ENCODE data around the gene ICE2.

The ICE2 gene

DNA sequence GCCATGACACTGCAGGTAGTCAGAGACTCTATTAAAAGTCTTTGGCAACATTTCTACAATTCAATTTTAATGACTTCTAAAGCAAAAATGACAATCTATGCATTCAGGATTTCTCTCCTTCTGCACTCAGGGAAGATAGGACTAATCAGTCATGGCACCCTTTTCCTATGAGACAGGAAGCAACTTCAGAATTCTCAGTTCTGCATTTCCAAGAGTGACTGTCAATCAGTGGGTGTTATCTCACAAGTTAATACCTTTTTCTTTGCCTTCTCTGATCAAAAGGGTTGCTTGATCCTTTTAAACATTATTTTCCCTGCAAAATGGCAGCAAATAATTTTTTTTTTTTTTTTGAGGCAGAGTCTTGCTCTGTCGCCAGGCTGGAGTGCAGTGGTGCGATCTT, 7.8 kb upstream of the ICE2 start:
- Histone ChIP-seq H3K36me3 (ENCODE audit: control insufficient read depth, insufficient read depth, low read length) (no peaks in the 10 kb centered on the region), H3K4me3 (ENCODE audit: low read depth, low read length) (no peak overlapping the region), H3K27me3 (ENCODE audit: control insufficient read depth, insufficient read depth, low read length) (no peaks in the 10 kb centered on the region), H3K27ac (ENCODE audit: low read depth, low read length) (no peak overlapping the region), H3K9ac (ENCODE audit: low read depth, low read length) (no peak overlapping the region), H3K4me1 (ENCODE audit: control insufficient read depth, insufficient read depth, low read length) (no peaks in the 10 kb centered on the region), H3K9me3 (ENCODE audit: control insufficient read depth, insufficient read depth, low read length) (no peaks in the 10 kb centered on the region)

DNA sequence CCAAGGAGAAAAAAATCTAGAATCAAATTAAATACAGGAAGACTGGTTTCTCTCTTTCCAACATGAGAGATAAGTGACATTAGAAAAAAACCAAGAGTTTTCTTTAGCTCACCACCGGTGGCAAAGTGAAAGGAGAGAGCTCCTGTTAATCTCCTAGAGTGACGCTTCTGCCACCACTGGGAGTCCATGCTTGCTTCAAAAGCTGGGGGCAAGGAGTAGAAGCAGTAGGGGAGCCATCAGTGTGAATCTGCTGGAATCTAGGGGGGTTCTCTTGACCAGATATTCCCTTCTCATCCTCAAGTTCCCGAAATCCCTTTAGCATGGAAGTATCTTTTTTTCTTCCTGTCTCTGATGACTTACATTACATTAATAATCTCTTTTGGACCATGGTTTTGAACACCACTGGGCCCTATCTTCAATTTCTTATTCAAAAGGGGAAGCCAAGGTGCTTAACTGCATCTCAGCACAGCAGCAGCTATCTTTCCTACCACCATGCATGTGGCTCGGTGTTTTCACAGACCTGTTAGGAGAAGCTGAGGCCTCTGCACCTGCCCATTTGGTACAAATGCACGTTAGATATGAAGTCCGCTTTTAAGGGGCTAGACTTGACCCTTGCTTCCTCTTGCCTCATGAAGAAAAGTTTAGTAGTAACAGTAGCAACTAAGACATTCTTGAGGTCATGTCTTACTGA, 6.6 kb upstream of the ICE2 start:
- H3K36me3 ChIP-seq (ENCODE audit: control insufficient read depth, insufficient read depth, low read length), result no peaks in the 10 kb centered on the region
- H3K4me1 ChIP-seq (ENCODE audit: control insufficient read depth, insufficient read depth, low read length), result no peaks in the 10 kb centered on the region
- H3K9me3 ChIP-seq (ENCODE audit: control insufficient read depth, insufficient read depth, low read length), result no peaks in the 10 kb centered on the region
- no peak overlapping the region for H3K4me3 ChIP-seq (ENCODE audit: low read depth, low read length)
- H3K9ac ChIP-seq (ENCODE audit: low read depth, low read length), result no peak overlapping the region
- H3K27me3 ChIP-seq (ENCODE audit: control insufficient read depth, insufficient read depth, low read length), result no peaks in the 10 kb centered on the region
- H3K27ac ChIP-seq (ENCODE audit: low read depth, low read length), result no peak overlapping the region

DNA sequence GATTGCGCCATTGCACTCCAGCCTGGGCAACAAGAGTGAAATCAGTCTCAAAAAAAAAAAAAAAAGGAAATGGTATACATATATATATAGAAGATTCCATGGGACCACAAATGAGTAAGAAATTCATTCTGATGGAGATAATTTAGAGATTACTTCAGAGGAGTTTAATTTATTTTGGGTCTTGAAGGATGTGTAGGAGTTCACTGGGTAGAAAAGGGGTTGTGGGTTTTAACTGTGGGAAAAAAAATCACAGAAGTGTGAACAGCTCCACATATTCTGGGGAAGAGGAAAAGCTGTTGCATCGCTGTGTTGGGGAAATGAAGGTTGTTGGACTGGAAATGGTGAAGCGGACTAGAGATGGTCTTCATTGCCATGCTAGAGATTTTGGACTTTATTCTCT, 4.1 kb upstream of the ICE2 start:
- no peaks in the 10 kb centered on the region for H3K36me3 ChIP-seq (ENCODE audit: control insufficient read depth, insufficient read depth, low read length)
- no peak overlapping the region for H3K4me3 ChIP-seq (ENCODE audit: low read depth, low read length)
- H3K9ac ChIP-seq (ENCODE audit: low read depth, low read length), result no peak overlapping the region
- H3K4me1 ChIP-seq (ENCODE audit: control insufficient read depth, insufficient read depth, low read length), result peaks cover 11% of the 10 kb centered on the region
- H3K27ac ChIP-seq (ENCODE audit: low read depth, low read length), result no peak overlapping the region
- H3K27me3 ChIP-seq (ENCODE audit: control insufficient read depth, insufficient read depth, low read length), result no peaks in the 10 kb centered on the region
- H3K9me3 ChIP-seq (ENCODE audit: control insufficient read depth, insufficient read depth, low read length), result no peaks in the 10 kb centered on the region

DNA sequence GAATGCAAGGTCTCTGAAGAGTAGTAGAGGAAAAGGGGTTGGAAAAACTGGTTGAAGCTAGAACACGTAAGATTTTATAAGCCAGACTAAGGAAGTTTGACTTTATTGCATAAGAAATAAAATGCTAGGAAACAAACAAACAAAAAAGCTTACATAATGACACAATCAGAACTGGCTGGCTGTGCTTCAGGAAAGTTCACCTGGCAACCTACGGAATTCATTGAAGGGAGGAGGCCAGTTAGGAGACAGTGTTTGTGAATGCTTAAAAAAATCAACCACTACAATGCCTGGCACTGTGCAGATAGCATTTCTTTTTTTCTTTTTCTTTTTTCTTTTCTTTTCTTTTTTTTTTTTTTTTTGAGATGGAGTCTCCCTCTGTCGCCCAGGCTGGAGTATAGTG, 1.9 kb upstream of the ICE2 start:
- no peaks in the 10 kb centered on the region for H3K27me3 ChIP-seq (ENCODE audit: control insufficient read depth, insufficient read depth, low read length)
- H3K4me1 ChIP-seq (ENCODE audit: control insufficient read depth, insufficient read depth, low read length), result peaks cover 29% of the 10 kb centered on the region
- no peaks in the 10 kb centered on the region for H3K9me3 ChIP-seq (ENCODE audit: control insufficient read depth, insufficient read depth, low read length)
- H3K27ac ChIP-seq (ENCODE audit: low read depth, low read length), result no peak overlapping the region
- no peak overlapping the region for H3K9ac ChIP-seq (ENCODE audit: low read depth, low read length)
- no peak overlapping the region for H3K4me3 ChIP-seq (ENCODE audit: low read depth, low read length)
- H3K36me3 ChIP-seq (ENCODE audit: control insufficient read depth, insufficient read depth, low read length), result peaks cover 16% of the 10 kb centered on the region

DNA sequence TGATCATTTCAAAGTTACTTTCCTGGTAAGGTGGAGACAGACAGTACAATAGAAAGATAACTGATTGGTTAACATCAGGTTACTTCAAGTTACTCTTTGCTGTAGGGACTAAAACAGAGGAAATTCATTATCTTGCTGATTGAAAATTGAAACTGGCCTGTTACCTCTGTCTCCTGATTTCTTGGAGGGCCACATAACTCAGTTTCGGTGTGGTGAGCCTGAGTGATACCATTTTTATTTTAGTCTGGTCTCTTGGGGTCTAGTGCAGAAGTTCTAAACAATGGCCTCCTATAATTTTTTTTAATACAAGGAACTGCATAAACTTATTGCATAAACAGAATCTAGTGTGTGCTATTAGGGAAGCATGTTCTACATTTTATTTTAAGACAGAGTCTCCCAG, 1.2 kb upstream of the ICE2 start:
- H3K9ac ChIP-seq (ENCODE audit: low read depth, low read length), result no peak overlapping the region
- no peaks in the 10 kb centered on the region for H3K27me3 ChIP-seq (ENCODE audit: control insufficient read depth, insufficient read depth, low read length)
- H3K27ac ChIP-seq (ENCODE audit: low read depth, low read length), result no peak overlapping the region
- no peaks in the 10 kb centered on the region for H3K9me3 ChIP-seq (ENCODE audit: control insufficient read depth, insufficient read depth, low read length)
- peaks cover 29% of the 10 kb centered on the region for H3K4me1 ChIP-seq (ENCODE audit: control insufficient read depth, insufficient read depth, low read length)
- peaks cover 24% of the 10 kb centered on the region for H3K36me3 ChIP-seq (ENCODE audit: control insufficient read depth, insufficient read depth, low read length)
- no peak overlapping the region for H3K4me3 ChIP-seq (ENCODE audit: low read depth, low read length)

DNA sequence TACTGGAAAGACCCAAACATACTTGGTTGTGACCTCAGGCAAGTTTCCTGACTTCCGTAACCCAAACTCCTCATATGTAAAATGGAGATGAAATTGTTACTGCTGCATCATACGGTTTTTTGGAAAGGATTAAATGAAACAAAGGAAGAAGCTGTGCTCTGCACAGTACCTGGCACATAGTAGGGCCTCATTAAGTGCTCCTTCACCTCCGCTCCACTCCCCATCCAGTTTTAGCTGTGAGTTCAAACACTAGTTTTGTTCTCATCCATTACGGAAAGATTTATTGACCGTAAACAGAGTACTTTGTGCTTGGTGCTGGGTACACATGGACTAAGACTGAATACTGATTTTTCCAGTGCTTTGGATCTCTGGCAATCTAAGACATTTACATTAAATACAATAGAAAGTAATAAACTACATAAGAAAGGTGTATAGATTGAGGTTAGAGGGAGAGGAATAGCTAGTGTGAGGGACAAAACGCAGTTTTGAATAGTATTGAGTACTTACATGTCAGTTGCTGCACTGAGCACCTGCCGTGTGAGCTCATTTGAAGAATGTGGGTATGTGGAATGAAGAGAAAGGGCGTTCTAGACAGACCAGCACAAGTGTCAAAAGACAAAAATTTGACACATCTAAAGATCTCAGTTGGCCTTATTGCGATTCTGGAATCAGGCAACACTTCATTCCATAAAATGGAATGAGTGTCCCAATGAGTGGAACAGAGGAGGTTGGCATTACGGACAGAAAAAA, 594 bp upstream of the ICE2 start:
- peak overlapping the region; percentile 96 for H3K27ac ChIP-seq (ENCODE audit: low read depth, low read length)
- peak overlapping the region; percentile 94 for H3K4me3 ChIP-seq (ENCODE audit: low read depth, low read length)
- no peaks in the 10 kb centered on the region for H3K27me3 ChIP-seq (ENCODE audit: control insufficient read depth, insufficient read depth, low read length)
- peaks cover 30% of the 10 kb centered on the region for H3K36me3 ChIP-seq (ENCODE audit: control insufficient read depth, insufficient read depth, low read length)
- peaks cover 29% of the 10 kb centered on the region for H3K4me1 ChIP-seq (ENCODE audit: control insufficient read depth, insufficient read depth, low read length)
- peak overlapping the region; percentile 97 for H3K9ac ChIP-seq (ENCODE audit: low read depth, low read length)
- H3K9me3 ChIP-seq (ENCODE audit: control insufficient read depth, insufficient read depth, low read length), result no peaks in the 10 kb centered on the region

DNA sequence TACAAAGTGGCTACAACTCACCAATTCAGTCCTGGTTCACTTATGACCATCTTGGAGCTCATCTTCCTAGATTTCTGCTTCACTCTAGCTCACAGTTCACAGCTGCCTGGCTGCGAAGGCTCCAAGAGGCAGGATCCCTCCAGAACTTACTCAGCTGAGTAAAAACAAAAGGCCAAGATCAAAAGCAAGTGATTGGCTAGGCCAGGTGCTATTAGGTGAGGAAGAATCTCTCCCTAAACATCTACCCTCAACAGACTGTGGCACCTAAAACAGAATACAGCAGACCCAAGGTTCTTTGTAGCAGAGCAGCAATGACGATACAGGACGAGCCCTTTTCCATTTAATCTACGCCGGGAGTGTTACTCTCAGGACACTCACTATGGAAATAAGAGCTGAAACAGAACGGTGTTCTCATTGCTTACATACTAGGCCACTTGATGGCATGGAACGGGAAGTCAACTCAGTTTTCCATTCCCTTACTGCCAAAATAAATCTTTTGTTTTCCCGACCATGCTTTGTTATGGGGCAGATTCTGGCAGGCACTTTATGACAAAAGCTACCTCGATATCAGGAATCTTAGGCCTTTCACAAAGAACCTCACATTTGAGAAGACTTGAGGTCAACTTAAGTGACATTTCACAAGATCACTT, 901 bp downstream of the ICE2 start:
- no peaks in the 10 kb centered on the region for H3K27me3 ChIP-seq (ENCODE audit: control insufficient read depth, insufficient read depth, low read length)
- H3K4me3 ChIP-seq (ENCODE audit: low read depth, low read length), result peak overlapping the region; percentile 94
- peaks cover 45% of the 10 kb centered on the region for H3K36me3 ChIP-seq (ENCODE audit: control insufficient read depth, insufficient read depth, low read length)
- no peaks in the 10 kb centered on the region for H3K9me3 ChIP-seq (ENCODE audit: control insufficient read depth, insufficient read depth, low read length)
- H3K27ac ChIP-seq (ENCODE audit: low read depth, low read length), result peak overlapping the region; percentile 96
- H3K4me1 ChIP-seq (ENCODE audit: control insufficient read depth, insufficient read depth, low read length), result peaks cover 29% of the 10 kb centered on the region
- peak overlapping the region; percentile 97 for H3K9ac ChIP-seq (ENCODE audit: low read depth, low read length)

DNA sequence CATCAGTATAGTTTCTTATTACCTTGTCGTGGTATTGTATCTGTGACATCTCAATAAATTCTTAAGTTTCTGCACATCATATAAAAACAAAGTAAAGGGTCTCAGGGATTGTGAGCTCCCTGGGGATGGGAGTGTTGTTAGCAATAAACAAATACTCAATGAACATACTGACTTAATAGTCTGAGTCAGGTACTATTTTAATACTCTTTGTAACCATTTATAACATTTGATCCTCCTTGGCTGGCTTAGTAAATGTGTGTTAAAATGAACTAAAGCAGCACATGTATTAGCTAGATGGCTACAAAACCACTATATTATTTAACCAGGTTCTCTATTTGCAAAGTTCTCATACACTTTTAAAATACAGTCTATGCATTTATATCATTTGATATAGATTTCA, 1.8 kb downstream of the ICE2 start:
- Histone ChIP-seq H3K36me3 (ENCODE audit: control insufficient read depth, insufficient read depth, low read length) (peaks cover 53% of the 10 kb centered on the region), H3K4me3 (ENCODE audit: low read depth, low read length) (peak overlapping the region; percentile 94), H3K9ac (ENCODE audit: low read depth, low read length) (no peak overlapping the region), H3K9me3 (ENCODE audit: control insufficient read depth, insufficient read depth, low read length) (no peaks in the 10 kb centered on the region), H3K4me1 (ENCODE audit: control insufficient read depth, insufficient read depth, low read length) (peaks cover 29% of the 10 kb centered on the region), H3K27ac (ENCODE audit: low read depth, low read length) (no peak overlapping the region), H3K27me3 (ENCODE audit: control insufficient read depth, insufficient read depth, low read length) (no peaks in the 10 kb centered on the region)

DNA sequence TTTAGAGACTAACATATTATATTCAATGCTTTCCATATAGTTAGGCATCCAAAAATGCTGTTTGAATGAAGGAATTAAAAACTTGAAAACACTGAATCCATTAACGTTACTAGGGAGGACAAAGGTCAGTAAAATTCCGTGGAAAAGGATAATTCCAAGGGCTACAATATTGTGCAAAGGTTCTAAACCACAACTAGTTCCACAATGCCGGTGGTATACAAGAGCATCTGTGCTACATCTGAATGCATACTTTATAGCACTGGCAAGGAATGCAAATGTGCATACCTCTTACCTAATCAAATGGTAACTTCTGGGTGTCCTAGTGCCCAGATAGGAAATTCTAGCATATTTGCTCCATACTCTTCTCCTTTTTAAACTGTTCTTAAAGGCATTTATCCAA, 2.2 kb downstream of the ICE2 start:
- H3K36me3 ChIP-seq (ENCODE audit: control insufficient read depth, insufficient read depth, low read length), result peaks cover 56% of the 10 kb centered on the region
- H3K4me1 ChIP-seq (ENCODE audit: control insufficient read depth, insufficient read depth, low read length), result peaks cover 29% of the 10 kb centered on the region
- no peak overlapping the region for H3K4me3 ChIP-seq (ENCODE audit: low read depth, low read length)
- no peak overlapping the region for H3K27ac ChIP-seq (ENCODE audit: low read depth, low read length)
- H3K9me3 ChIP-seq (ENCODE audit: control insufficient read depth, insufficient read depth, low read length), result no peaks in the 10 kb centered on the region
- no peaks in the 10 kb centered on the region for H3K27me3 ChIP-seq (ENCODE audit: control insufficient read depth, insufficient read depth, low read length)
- H3K9ac ChIP-seq (ENCODE audit: low read depth, low read length), result no peak overlapping the region

DNA sequence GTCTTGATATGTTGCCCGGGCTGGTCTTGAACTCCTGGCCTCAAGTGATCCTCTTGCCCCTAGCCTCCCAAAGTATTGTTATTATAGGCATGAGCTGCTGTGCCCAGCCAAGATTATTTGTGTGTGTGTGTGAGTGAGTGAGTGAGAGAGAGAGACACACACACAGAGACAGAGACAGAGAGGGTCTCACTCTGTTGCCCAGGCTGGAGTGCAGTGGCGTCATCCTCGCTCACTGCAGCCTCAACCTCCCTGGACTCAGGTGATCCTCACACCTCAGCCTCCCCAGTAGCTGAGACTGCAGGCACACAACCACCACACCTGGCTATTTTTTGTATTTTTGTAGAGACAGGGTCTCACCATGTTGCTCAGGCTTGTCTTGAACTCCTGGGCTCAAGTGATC, 5.8 kb downstream of the ICE2 start:
- Histone ChIP-seq H3K9me3 (ENCODE audit: control insufficient read depth, insufficient read depth, low read length) (no peaks in the 10 kb centered on the region), H3K36me3 (ENCODE audit: control insufficient read depth, insufficient read depth, low read length) (peaks cover 88% of the 10 kb centered on the region), H3K4me1 (ENCODE audit: control insufficient read depth, insufficient read depth, low read length) (peaks cover 19% of the 10 kb centered on the region), H3K27ac (ENCODE audit: low read depth, low read length) (no peak overlapping the region), H3K4me3 (ENCODE audit: low read depth, low read length) (no peak overlapping the region), H3K9ac (ENCODE audit: low read depth, low read length) (no peak overlapping the region), H3K27me3 (ENCODE audit: control insufficient read depth, insufficient read depth, low read length) (no peaks in the 10 kb centered on the region)

DNA sequence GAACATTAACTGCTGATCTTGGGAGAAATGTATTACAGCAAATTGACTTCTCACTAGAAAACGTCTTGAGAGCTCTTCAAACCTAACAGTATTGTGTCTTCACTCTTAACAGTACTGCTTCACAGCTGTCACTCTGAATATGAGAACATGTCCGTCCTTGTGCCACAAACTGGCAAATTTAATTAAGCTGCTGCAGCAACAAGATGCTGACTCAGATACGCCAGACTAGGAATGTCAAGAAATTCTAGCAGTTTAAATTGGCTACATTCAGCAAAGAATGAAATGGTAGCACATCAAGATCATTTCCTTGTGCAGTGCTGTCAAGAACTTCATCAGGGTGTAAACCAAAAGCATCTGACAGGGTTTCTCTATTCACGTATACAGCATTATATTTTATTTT, 7.6 kb downstream of the ICE2 start:
- no peak overlapping the region for H3K4me3 ChIP-seq (ENCODE audit: low read depth, low read length)
- peaks cover 90% of the 10 kb centered on the region for H3K36me3 ChIP-seq (ENCODE audit: control insufficient read depth, insufficient read depth, low read length)
- H3K9me3 ChIP-seq (ENCODE audit: control insufficient read depth, insufficient read depth, low read length), result no peaks in the 10 kb centered on the region
- H3K27ac ChIP-seq (ENCODE audit: low read depth, low read length), result peak overlapping the region; percentile 13
- no peak overlapping the region for H3K9ac ChIP-seq (ENCODE audit: low read depth, low read length)
- no peaks in the 10 kb centered on the region for H3K27me3 ChIP-seq (ENCODE audit: control insufficient read depth, insufficient read depth, low read length)
- peaks cover 1% of the 10 kb centered on the region; the same call in 1 of the 2 replicates for H3K4me1 ChIP-seq (ENCODE audit: control insufficient read depth, insufficient read depth, low read length)
